K562 (cell line): Measurements from ENCODE around the gene FIBP. TPM values are rescaled to one million over a fixed set of nuclear protein-coding genes. Genes with fewer than 3 reads are reported as not detected.
A peak's percentile ranks its signal among the peaks of the same experiment; 100 is the strongest.

Source experiments
- CHCHD3 ChIP-seq: fragments of 250-450 bp; sonication (Bioruptor Pico); IDR thresholded peaks from 2 replicates; pipeline ENCODE4 v2.1.2; 2022; ENCODE audit warnings: mild to moderate bottlenecking
- CHD2 ChIP-seq: IDR thresholded peaks from 2 replicates; pipeline ENCODE4 v1.6.1; 2011; ENCODE audit warnings: low read depth, low read length
- CREBBP ChIP-seq: IDR thresholded peaks from one replicate; pipeline ENCODE4 v1.6.1; 2012; ENCODE audit warnings: low read depth, mild to moderate bottlenecking, control low read depth, inconsistent platforms, low read length
- HCFC1 ChIP-seq: IDR thresholded peaks from 2 replicates; pipeline ENCODE4 v1.6.1; 2012; ENCODE audit warnings: low read depth, low read length, improper control_type of control experiment
- HIVEP1 ChIP-seq: fragments of 250-450 bp; sonication (Bioruptor Pico); IDR thresholded peaks from 2 replicates; pipeline ENCODE4 v1.4.0; 2020; ENCODE audit warnings: mild to moderate bottlenecking
- IFI16 ChIP-seq: fragments of 250-450 bp; sonication (Bioruptor Pico); IDR thresholded peaks from 2 replicates; pipeline ENCODE4 v2.1.2; 2022; ENCODE audit warnings: mild to moderate bottlenecking, inconsistent platforms
- PCBP1 ChIP-seq: fragments of 200-400 bp; formaldehyde crosslinking; IDR thresholded peaks from 2 replicates; pipeline ENCODE4 v1.6.1; 2018; ENCODE audit warnings: mild to moderate bottlenecking, low read depth, low read length; ENCODE audit not compliant: poor library complexity, severe bottlenecking
- POLR2A ChIP-seq: fragments of 450-650 bp; conservative IDR thresholded peaks from 2 replicates; pipeline ENCODE4 v1.6.1; 2016
- POLR3A ChIP-seq: IDR thresholded peaks from 2 replicates; pipeline ENCODE4 v1.6.1; 2011; ENCODE audit warnings: borderline replicate concordance, mild to moderate bottlenecking, moderate library complexity; ENCODE audit not compliant: insufficient read length, insufficient read depth; ENCODE audit errors: extremely low read depth
- SAP30 ChIP-seq: fragments of 200-600 bp; sonication (generic); IDR thresholded peaks from 2 replicates; pipeline ENCODE4 v1.6.1; 2012; ENCODE audit warnings: borderline replicate concordance, low read depth, mild to moderate bottlenecking, moderate library complexity, low read length, control low read depth, inconsistent platforms; ENCODE audit not compliant: insufficient read depth, poor library complexity, severe bottlenecking
- SMAD1 ChIP-seq: fragments of 150-350 bp; IDR thresholded peaks from 2 replicates; pipeline ENCODE4 v1.6.1; 2014; ENCODE audit warnings: low read length, low read depth; ENCODE audit not compliant: partially characterized antibody
- SRSF9 ChIP-seq: fragments of 200-400 bp; formaldehyde crosslinking; IDR thresholded peaks from 2 replicates; pipeline ENCODE4 v1.6.1; 2017; ENCODE audit warnings: low read depth, low read length, borderline replicate concordance
- TAF1 ChIP-seq: IDR thresholded peaks from 2 replicates; pipeline ENCODE4 v1.6.1; 2011; ENCODE audit warnings: mild to moderate bottlenecking, low read length, moderate library complexity; ENCODE audit not compliant: insufficient read depth, control insufficient read depth, severe bottlenecking; ENCODE audit errors: extremely low read depth
- TCF7L2 ChIP-seq: fragments of 150-350 bp; IDR thresholded peaks from 2 replicates; pipeline ENCODE4 v1.6.1; 2016; ENCODE audit warnings: low read depth, mild to moderate bottlenecking, low read length, moderate library complexity
- TEAD4 ChIP-seq, 2 experiments: sonication (generic) in 1 of 2; formaldehyde crosslinking in 1 of 2; IDR thresholded peaks; 2 replicates each; pipeline versions ENCODE4 v1.6.1 to v1.8.0; 2012 to 2022; ENCODE audit warnings: borderline replicate concordance in 1 of 2, inconsistent platforms in 1 of 2, low read length in 1 of 2, mild to moderate bottlenecking in 1 of 2, missing genetic modification reagents in 1 of 2
- XRCC3 ChIP-seq: fragments of 450-650 bp; IDR thresholded peaks from 2 replicates; pipeline ENCODE4 v1.6.1; 2017; ENCODE audit warnings: mild to moderate bottlenecking, moderate library complexity
- ZBED1 ChIP-seq: IDR thresholded peaks from 2 replicates; pipeline ENCODE4 v1.6.1; 2014
- ZNF668 ChIP-seq: fragments of 250-450 bp; sonication (Bioruptor Pico); IDR thresholded peaks from 2 replicates; pipeline ENCODE4 v1.8.0; 2022; ENCODE audit warnings: mild to moderate bottlenecking, inconsistent platforms
- ZNF707 ChIP-seq: fragments of 250-450 bp; sonication (Bioruptor Pico); conservative IDR thresholded peaks from 2 replicates; pipeline ENCODE4 v1.8.0; 2022; ENCODE audit warnings: inconsistent platforms, mild to moderate bottlenecking, moderate library complexity
- polyA plus RNA-seq, 8 experiments: library from polyadenylated mRNA; depleted of rRNA in 4 of 8; stranded (reverse) in 5 of 8; unstranded in 3 of 8; fragments of >200 nt; fragmentation: Nextera tagmentation in 2 of 8; fragmentation: Illumina TruSeq in 1 of 8; extraction: Ambion mirVana in 2 of 8; extraction: Trizol in 1 of 8; gene quantifications; 2 replicates each; pipeline versions ENCODE4 v1.2.1 to v1.2.3, GENCODE V29; 2011 to 2014; ENCODE audit warnings: inconsistent platforms in 1 of 8, missing spikeins in 1 of 8
- total RNA-seq, 7 experiments: library from RNA; depleted of rRNA in 6 of 7; stranded (reverse); fragments of >200 nt in 6 of 7; fragmentation: Illumina TruSeq in 2 of 7; extraction: Trizol in 2 of 7; gene quantifications; 2 replicates each; pipeline versions ENCODE4 v1.2.1 to v1.2.3, GENCODE V29; 2011 to 2021; ENCODE audit warnings: low replicate concordance in 1 of 7
- TF ChIP-seq, protein P1 (sequence below): fragments of 250-450 bp; sonication (Bioruptor Pico); IDR thresholded peaks from 2 replicates; pipeline ENCODE4 v1.4.0; 2020
- TF ChIP-seq, protein P2 (sequence below): fragments of 450-650 bp; formaldehyde crosslinking; IDR thresholded peaks from 2 replicates; pipeline ENCODE4 v1.4.0; 2022; ENCODE audit warnings: missing genetic modification characterization
- TF ChIP-seq, protein P3 (sequence below): fragments of 250-450 bp; sonication (Bioruptor Pico); IDR thresholded peaks from 2 replicates; pipeline ENCODE4 v1.4.0; 2020

Gene FIBP
- total and polyA plus RNA-seq, 9 of the 15 experiments (the other 6 are each of a cell fraction or from before 2014, with no cell fraction given), result 41.2 to 79.2 (median 48.6) TPM

DNA sequence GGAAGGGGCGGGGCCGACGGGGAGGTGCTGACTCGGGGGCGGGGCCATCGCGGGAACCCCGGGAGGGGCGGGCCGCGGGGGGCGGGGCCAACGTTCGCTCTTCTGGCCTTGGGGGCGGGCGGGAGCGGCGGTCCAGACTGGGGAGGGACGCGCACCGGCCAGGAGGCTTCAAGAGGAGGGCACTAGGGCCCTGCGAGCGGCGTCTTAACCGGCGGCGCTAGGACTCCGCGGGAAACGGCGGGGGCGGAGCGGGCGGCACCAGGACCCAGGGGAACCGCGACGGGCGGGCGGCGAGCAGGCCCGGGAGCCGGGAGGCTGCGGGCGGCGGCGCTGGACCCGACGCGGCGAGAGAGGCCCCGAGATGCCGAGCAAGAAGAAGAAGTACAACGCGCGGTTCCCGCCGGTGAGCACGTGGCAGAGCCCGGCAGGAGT lies 30.9 kb upstream of the FIBP start, which contains the start of gene DRAP1 (continued):
- TF ChIP-seq HIVEP1 (CRISPR knock-in tag) (peak; percentile 93), ZBED1 (peak; percentile 68; the same call in 1 of the 2 replicates), TAF1 (no peak), CHD2 (peak; percentile 35; the same call in 1 of the 2 replicates), PCBP1 (peak; percentile 90), CHCHD3 (no peak), TCF7L2 (no peak), HCFC1 (peak; percentile 60; the same call in 1 of the 2 replicates), ZNF668 (CRISPR knock-in tag) (peak; percentile 35; the same call in 1 of the 2 replicates), XRCC3 (no peak), POLR2A (peak; percentile 46; the same call in 1 of the 2 replicates), CREBBP (no peak), IFI16 (CRISPR knock-in tag) (no peak), TEAD4 (IDR thresholded peaks at IDR 0.05; ENCODE audit: low read length) (peak; percentile 51), TEAD4 (CRISPR knock-in tag; IDR thresholded peaks at IDR 0.05; ENCODE audit: borderline replicate concordance) (no peak), SMAD1 (no peak), POLR3A (no peak), SRSF9 (no peak), SAP30 (no peak), ZNF707 (CRISPR knock-in tag) (no peak)
- TF ChIP-seq, protein P1, sequence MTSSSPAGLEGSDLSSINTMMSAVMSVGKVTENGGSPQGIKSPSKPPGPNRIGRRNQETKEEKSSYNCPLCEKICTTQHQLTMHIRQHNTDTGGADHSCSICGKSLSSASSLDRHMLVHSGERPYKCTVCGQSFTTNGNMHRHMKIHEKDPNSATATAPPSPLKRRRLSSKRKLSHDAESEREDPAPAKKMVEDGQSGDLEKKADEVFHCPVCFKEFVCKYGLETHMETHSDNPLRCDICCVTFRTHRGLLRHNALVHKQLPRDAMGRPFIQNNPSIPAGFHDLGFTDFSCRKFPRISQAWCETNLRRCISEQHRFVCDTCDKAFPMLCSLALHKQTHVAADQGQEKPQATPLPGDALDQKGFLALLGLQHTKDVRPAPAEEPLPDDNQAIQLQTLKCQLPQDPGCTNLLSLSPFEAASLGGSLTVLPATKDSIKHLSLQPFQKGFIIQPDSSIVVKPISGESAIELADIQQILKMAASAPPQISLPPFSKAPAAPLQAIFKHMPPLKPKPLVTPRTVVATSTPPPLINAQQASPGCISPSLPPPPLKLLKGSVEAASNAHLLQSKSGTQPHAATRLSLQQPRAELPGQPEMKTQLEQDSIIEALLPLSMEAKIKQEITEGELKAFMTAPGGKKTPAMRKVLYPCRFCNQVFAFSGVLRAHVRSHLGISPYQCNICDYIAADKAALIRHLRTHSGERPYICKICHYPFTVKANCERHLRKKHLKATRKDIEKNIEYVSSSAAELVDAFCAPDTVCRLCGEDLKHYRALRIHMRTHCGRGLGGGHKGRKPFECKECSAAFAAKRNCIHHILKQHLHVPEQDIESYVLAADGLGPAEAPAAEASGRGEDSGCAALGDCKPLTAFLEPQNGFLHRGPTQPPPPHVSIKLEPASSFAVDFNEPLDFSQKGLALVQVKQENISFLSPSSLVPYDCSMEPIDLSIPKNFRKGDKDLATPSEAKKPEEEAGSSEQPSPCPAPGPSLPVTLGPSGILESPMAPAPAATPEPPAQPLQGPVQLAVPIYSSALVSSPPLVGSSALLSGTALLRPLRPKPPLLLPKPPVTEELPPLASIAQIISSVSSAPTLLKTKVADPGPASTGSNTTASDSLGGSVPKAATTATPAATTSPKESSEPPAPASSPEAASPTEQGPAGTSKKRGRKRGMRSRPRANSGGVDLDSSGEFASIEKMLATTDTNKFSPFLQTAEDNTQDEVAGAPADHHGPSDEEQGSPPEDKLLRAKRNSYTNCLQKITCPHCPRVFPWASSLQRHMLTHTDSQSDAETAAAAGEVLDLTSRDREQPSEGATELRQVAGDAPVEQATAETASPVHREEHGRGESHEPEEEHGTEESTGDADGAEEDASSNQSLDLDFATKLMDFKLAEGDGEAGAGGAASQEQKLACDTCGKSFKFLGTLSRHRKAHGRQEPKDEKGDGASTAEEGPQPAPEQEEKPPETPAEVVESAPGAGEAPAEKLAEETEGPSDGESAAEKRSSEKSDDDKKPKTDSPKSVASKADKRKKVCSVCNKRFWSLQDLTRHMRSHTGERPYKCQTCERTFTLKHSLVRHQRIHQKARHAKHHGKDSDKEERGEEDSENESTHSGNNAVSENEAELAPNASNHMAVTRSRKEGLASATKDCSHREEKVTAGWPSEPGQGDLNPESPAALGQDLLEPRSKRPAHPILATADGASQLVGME (CRISPR knock-in tag), result peak; percentile 71
- TF ChIP-seq, protein P2, sequence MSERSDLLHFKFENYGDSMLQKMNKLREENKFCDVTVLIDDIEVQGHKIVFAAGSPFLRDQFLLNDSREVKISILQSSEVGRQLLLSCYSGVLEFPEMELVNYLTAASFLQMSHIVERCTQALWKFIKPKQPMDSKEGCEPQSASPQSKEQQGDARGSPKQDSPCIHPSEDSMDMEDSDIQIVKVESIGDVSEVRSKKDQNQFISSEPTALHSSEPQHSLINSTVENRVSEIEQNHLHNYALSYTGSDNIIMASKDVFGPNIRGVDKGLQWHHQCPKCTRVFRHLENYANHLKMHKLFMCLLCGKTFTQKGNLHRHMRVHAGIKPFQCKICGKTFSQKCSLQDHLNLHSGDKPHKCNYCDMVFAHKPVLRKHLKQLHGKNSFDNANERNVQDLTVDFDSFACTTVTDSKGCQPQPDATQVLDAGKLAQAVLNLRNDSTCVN (CRISPR knock-in tag), result no peak
- TF ChIP-seq, protein P3, sequence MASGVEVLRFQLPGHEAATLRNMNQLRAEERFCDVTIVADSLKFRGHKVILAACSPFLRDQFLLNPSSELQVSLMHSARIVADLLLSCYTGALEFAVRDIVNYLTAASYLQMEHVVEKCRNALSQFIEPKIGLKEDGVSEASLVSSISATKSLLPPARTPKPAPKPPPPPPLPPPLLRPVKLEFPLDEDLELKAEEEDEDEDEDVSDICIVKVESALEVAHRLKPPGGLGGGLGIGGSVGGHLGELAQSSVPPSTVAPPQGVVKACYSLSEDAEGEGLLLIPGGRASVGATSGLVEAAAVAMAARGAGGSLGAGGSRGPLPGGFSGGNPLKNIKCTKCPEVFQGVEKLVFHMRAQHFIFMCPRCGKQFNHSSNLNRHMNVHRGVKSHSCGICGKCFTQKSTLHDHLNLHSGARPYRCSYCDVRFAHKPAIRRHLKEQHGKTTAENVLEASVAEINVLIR (CRISPR knock-in tag), result peak; percentile 69
